Kidney epithelial cell (primary cell): ENCODE measurements around the gene PAM. TPM values are rescaled to one million over a fixed set of nuclear protein-coding genes. Genes with fewer than 3 reads are reported as not detected.
"Not testable (repeated sequence)": the region's sequence is repeated elsewhere in the genome, so short reads cannot be mapped to it uniquely, and the experiment has no call there.

ENCODE experiments used
- DNase-seq: peaks from one replicate; pipeline ENCODE4 v3.0.0-alpha.2; 2010; ENCODE audit warnings: low read depth
- H3K27me3 ChIP-seq: 2 replicates; pipeline ENCODE4 v1.6.0; 2011; ENCODE audit warnings: low read length; ENCODE audit not compliant: control insufficient read depth, insufficient read depth
- H3K36me3 ChIP-seq: 2 replicates; pipeline ENCODE4 v1.5.1; 2011; ENCODE audit warnings: low read length; ENCODE audit not compliant: control insufficient read depth, insufficient read depth
- H3K4me3 ChIP-seq: 2 replicates; pipeline ENCODE4 v1.5.1; 2011; ENCODE audit warnings: low read depth, mild to moderate bottlenecking, control low read depth, low read length
- total RNA-seq: library from RNA; depleted of rRNA; stranded (reverse); fragments of >200 nt; gene quantifications from 2 replicates; pipeline ENCODE4 v1.2.3, GENCODE V29; 2015
- TF ChIP-seq, protein P1 (sequence below): IDR thresholded peaks from 2 replicates; pipeline ENCODE4 v1.5.1; 2011; ENCODE audit warnings: mild to moderate bottlenecking, moderate library complexity, low read length, control low read depth, inconsistent platforms; ENCODE audit not compliant: insufficient read depth, poor library complexity, severe bottlenecking

PAM gene
- total RNA-seq, 1 donor from 2014 or later = 95.9 TPM

DNA sequence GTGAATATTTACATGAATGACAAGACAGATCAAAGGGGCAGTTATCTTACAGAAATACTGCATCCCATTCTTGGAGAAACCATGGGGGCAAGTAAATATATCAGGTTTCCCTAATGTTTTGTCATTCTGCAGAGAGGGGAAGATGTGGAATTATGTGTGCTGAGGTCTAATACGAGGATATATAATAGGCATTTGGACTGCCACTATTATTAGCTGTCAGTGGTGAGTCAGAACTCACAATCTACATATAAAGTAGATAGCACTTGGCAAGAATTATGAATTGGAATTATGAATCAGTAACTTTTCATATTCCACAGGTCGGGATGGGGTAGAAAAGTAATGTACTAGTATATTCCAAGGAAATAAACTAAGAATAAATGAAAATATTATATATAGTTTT, 243.1 kb downstream of the PAM start:
- no peak for DNase-seq
- TF ChIP-seq, protein P1, sequence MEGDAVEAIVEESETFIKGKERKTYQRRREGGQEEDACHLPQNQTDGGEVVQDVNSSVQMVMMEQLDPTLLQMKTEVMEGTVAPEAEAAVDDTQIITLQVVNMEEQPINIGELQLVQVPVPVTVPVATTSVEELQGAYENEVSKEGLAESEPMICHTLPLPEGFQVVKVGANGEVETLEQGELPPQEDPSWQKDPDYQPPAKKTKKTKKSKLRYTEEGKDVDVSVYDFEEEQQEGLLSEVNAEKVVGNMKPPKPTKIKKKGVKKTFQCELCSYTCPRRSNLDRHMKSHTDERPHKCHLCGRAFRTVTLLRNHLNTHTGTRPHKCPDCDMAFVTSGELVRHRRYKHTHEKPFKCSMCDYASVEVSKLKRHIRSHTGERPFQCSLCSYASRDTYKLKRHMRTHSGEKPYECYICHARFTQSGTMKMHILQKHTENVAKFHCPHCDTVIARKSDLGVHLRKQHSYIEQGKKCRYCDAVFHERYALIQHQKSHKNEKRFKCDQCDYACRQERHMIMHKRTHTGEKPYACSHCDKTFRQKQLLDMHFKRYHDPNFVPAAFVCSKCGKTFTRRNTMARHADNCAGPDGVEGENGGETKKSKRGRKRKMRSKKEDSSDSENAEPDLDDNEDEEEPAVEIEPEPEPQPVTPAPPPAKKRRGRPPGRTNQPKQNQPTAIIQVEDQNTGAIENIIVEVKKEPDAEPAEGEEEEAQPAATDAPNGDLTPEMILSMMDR = no peak
- Histone ChIP-seq H3K4me3 (no peak overlapping the region), H3K36me3 (no peaks in the 10 kb centered on the region), H3K27me3 (no peaks in the 10 kb centered on the region)

DNA sequence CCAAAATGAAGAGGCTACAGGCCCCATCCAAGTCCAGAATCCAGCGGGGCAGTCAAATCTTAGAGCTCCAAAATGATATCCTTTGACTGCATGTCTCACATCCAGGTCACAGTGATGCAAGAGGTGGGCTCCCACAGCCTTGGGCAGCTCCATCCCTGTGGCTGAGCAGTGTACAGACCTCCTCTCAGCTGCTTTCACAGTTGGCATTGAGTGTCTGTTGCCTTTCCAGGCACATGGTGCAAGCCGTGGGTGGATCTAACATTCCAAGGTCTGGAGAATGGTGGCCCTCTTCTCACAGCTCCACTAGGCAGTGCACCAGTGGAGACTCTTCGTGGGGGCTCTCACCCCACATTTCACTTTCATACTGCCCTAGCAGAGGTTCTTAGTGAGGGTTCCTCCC, 244.1 kb downstream of the PAM start:
- H3K4me3 ChIP-seq = no peak overlapping the region
- no peaks in the 10 kb centered on the region for H3K27me3 ChIP-seq
- H3K36me3 ChIP-seq = no peaks in the 10 kb centered on the region
- no peak for DNase-seq
- TF ChIP-seq, protein P1 = no peak

DNA sequence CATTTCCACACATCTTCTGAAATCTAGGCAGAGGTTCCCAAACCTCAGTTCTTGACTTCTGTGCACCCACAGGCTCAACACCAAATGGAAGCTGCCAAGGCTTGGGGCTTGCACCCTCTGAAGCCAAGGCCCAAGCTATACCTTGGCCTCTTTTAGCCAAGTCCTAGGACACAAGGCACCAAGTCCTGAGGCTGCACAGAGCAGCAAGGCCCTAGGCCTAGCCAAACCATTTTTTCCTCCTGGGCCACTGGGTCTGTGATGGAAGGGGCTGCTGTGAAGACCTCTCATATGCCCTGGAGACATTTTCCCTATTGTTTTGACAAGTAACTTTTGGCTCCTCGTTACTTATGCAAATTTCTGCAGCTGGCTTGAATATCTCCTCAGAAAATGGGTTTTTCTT, 244.5 kb downstream of the PAM start:
- not testable (repeated sequence) for H3K27me3 ChIP-seq, H3K4me3 ChIP-seq, DNase-seq, H3K36me3 ChIP-seq

DNA sequence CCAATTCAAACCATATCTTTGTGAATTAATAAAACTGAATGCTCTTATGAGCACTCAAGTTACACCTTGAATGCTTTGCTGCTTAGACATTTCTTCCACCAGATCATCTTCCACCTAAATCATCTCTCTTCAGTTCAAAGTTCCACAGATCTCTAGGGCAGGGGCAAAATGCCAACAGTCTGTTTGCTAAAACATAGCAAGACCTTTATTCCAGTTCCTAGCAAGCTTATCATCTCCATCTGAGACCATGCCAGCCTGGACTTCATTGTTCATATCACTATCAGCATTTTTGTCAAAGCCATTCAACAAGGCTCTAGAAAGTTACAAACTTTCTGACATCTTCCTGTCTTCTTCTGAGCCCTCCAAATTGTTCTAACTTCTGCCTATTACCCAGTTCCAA, 245.0 kb downstream of the PAM start:
- no peak for DNase-seq
- TF ChIP-seq, protein P1 = no peak
- no peak overlapping the region for H3K4me3 ChIP-seq
- no peaks in the 10 kb centered on the region for H3K36me3 ChIP-seq
- H3K27me3 ChIP-seq = no peaks in the 10 kb centered on the region

DNA sequence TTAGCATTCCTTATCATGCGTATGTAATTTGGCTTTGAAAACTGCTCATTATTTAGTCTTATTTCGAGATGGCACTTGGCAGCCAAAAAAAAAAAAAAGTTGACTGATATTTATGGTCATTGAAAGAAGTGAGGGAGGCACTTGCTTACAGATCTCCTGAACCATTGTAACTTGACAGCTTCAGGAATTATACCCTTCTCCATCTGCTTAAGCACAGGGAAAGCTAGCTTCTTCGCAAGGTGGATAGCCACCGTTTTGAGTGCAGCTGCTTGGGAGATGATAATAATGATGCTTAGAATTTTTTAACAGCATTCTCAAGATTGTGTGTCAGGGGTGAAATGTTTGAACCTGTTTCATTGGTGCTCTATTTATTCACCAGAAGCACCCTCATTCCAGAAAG, 248.8 kb downstream of the PAM start:
- Histone ChIP-seq H3K27me3 (no peaks in the 10 kb centered on the region), H3K4me3 (no peak overlapping the region), H3K36me3 (no peaks in the 10 kb centered on the region)
- TF ChIP-seq, protein P1 = no peak
- no peak for DNase-seq

DNA sequence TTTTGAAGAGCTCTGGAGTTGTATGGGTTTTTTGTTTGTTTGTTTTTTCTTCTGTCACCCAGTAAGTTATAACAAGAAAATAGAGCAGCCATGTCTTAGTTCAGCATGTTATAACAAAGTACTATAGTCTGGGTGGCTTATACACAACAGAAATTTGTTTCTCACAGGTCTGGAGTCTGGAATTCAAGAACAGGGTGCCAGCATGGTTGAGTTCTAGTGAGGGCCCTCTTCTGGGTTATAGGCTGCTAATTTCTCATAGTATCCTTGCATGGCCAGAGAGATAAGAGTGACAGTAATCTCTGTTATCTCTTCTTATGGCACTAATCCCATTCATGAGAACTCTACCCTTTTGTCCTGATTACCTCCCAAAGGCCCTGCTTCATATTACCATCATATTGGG, 250.2 kb downstream of the PAM start:
- TF ChIP-seq, protein P1 = no peak
- Histone ChIP-seq H3K4me3 (no peak overlapping the region), H3K36me3 (no peaks in the 10 kb centered on the region), H3K27me3 (no peaks in the 10 kb centered on the region)
- DNase-seq = no peak
